GM18502 (cell line): ENCODE measurements around the gene CYP11A1.
"Not testable (repeated sequence)": the region's sequence is repeated elsewhere in the genome, so short reads cannot be mapped to it uniquely, and the experiment has no call there.

Experiments used
- ATAC-seq: cut with Tn5 transposase; IDR thresholded peaks from one replicate; pipeline ENCODE4 v1.9.1; 2021; ENCODE audit warnings: mild to moderate bottlenecking; ENCODE audit not compliant: unreplicated experiment, poor library complexity

CYP11A1 gene

DNA sequence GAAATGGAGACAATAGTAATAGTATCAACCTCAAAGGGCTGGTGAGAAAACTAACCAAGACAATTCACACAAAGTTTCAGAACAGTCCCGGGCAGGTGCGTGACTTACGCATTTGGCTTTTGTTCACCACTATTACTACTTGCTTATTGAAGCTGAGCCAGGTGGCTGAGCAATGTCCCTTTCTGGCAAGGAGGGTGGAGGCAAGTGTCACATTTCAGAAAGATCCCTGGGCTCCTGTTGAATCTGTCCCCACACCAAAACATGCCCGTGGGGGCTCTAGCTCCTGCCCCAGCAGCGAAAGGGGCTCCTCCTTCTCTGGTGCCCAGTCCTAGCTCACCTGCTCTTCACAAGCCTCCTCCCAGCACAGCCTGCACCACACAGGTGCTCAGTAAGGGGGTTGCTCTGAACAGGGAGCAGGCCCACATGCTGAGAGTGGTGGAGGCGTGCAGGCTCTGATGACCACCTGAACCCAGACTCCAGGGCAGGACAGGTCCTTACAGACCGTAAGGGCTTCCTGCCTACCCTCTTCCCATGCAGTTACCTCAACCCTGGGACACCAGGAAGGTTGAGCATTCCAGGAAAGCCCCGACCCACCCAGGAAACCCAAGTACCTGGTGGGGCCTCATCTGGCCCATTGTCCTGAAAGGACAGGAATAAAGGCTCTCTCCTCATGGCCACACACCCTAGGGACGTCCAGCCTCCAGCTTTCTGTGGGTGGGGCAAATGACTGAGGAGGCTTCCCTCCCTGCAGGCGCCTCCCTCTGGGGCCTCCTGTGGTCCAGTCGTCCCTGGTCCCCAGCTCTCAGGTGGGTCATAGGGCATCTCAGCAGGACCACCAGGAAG is 33.7 kb upstream of the CYP11A1 start:
- no peak for ATAC-seq

- ATAC-seq = no peak
These were observed 32.9 kb upstream of the CYP11A1 start for GRCh38 chr15:74400313-74400860.

- ATAC-seq = no peak
These were observed 32.3 kb upstream of the CYP11A1 start for GRCh38 chr15:74399511-74400312.

DNA sequence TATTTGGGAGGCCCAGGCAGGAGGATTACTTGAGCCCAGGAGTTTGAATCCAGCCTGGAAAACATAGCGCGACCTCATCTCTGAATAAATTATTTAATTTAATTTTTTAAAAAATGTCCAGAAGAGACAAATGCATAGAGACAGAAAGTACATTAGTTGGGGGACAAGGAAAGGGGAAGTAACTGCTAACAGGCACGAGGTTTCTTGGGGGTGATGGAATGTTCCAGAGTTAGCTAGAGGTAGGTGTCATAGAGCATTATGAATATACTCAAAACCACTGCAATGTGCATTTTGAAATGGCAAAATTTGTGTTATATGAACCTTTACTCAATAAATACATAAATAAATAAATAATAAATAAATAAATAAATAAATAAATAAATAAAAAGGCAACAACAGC is 31.7 kb upstream of the CYP11A1 start:
- no peak for ATAC-seq

DNA sequence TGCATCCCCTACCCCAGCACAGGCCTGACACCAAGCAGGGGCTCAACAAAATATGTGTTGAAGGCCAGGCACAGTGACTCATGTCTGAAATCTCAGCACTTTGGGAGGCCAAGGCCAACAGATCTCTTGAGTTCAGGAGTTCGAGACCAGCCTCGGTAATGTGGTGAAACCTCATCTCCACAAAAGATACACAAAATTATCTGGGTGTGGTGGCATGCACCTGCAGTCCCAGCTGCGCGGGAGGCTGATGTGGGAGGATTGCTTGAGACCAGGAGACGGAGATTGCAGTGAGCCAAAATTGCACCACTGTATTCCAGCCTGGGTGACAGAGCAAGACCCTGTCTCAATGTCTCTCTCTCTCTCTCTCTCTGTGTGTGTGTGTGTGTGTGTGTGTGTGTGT is 30.7 kb upstream of the CYP11A1 start:
- ATAC-seq = no peak

GRCh38 chr15:74397239-74398068 is 30.0 kb upstream of the CYP11A1 start:
- ATAC-seq = peak; percentile 23

- ATAC-seq = peak; percentile 40
These were observed 29.2 kb upstream of the CYP11A1 start for GRCh38 chr15:74396445-74397238.

DNA sequence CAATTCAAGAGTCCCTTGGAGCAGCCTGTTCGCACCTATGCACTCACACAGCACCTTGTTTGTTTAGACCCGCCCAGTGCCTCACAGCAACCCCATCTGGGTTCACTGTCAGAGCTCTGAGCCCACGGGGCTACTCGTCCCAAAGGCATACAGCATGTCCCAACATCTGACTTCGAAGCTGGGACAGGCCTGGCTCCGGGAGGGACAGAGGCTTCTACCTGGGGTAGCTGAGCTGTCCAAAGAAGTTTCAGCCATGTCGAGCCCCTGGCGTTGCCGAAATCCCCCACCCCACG is 28.6 kb upstream of the CYP11A1 start:
- no peak for ATAC-seq

- ATAC-seq = no peak
These were observed 28.1 kb upstream of the CYP11A1 start for GRCh38 chr15:74395319-74396145.

GRCh38 chr15:74394090-74394846 is 26.8 kb upstream of the CYP11A1 start:
- ATAC-seq = no peak

DNA sequence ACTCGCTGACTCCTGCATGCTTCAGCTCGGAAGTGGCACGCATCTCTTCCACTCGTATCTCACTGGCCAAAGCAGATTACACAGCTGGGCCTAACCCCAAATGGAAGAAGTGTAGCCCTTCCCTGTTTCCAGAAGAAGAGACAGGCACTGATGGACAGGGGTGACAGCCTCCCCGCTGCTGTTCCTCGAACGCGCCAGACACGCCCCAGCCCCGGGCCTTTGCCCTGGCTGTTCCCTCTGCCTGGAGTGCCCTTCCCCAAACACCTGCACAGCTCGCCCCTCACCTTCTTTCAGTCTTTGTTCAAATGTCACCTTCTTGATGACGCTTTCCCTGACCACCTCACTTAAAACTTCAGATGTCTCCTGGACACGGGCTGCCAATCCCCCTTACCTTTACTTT is 26.0 kb upstream of the CYP11A1 start:
- no peak for ATAC-seq

- no peak for ATAC-seq
These were observed 25.5 kb upstream of the CYP11A1 start for GRCh38 chr15:74392902-74393301.

DNA sequence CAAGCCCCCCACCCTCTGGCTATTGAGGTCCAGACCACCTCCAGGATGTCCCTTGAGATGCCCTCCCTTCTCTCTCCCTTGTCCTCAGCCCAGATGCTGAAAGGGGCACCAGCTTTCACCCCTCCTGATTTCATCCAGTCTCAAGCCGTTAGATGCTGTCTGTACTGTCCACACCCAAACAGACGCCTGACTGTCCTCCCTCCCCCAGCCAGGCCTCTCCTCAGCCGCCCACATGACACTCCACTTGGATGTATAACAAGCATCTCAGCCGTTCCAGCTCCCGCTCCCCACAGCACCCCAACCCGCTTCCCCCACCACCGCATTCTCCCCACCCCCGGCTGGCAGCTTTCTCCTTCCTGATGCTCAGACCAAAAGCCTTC is 25.0 kb upstream of the CYP11A1 start:
- no peak for ATAC-seq

DNA sequence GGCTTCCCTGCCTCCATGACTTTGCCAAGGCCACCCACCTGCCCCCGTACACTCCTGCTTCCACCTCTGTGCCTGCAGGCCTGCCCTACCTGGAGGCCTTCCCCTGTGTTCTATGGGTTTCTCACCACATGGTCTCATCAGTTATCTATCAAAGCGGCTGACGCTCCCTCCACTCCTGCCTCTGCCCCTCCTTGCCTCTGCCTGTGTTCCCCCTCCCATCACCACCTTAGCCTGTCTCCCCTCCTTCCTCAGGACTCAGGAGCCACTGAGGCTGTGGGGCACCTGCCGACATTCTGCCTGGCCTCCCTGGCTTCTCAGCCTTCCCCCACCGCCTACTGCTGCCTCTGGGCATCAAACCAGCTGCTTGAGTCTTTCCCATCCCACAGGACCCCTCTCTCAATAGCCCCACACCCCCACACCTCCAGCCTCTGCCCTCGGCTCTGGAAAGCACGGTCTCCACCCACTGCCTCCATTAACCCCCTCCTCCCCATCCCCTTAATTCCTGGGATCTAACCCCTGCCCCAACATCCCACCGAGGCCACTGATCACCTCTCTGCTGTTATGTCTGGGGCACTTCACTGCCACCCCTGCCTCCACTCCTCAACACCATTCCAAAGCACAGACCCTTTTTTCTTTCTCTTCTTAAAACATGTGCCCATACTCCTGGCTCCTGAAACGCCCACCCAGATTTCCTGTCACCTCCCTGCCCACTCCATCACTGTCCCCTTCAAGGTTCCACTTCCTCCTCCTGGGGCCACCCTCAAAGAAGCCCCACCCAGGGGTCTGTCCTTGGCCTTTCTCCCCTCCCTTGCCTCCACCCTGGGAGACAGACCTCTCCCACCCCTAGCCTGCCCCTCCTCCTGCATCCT is 24.4 kb upstream of the CYP11A1 start:
- ATAC-seq = no peak

GRCh38 chr15:74390647-74391288 is 23.3 kb upstream of the CYP11A1 start:
- no peak for ATAC-seq

DNA sequence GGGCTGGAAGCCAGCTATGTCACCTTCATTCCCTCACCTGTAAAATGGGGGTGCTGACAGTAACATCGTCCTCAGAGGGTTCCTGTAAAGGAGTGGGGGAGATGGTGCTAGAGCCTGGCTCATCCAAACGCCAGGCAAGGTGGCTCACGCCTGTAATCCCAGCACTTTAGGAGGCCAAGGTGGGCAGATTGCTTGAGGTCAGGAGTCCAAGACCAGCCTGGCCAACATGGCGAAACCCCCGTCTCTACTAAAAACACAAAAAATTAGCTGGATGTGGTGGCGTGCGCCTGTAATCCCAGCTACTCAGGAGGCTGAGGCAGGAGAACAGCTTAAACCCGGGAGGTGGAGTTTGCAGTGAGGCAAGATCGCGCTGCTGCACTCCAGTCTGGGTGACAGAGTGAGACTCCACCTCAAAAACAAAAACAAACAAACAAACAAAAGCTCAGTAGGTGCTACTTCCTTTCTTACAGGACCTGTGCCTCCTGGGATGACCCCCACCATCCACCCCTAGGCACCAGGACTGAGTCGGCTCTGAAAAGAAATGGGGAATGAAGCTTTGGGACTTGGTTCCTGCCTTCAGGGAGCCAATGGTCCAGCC is 22.7 kb upstream of the CYP11A1 start:
- not testable (repeated sequence) for ATAC-seq
